Measurements from ENCODE around the gene EMP2.

Gene EMP2

DNA sequence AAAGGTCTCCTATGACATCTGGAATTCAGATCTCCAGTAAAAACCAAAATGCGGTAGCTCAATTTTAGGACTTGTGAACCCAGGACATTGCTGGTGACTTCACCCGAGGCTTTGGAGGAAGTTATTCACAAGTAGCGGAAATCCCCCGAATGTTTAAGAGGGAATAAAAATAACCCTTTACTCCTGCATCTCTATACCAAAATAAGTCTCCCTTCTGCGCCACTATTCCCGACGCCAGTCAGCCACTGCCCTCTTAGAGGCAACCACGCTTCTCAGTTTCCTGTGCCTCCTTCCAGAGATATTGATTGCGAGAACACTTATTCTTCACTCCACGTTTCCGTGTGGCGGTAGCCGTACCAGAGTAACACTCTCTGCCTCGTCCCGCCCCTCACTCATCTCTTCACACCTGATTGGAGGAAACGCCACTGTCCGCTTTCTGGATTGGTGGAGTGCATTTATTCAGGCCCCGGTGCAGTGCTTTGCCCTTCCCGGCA, 27.4 kb downstream of the EMP2 start:
- H3K36me3 ChIP-seq (ENCODE audit: control insufficient read depth in 2 of 2, insufficient read depth in 1 of 2, low read length in 2 of 2) = peaks cover 0 to 4% of the 10 kb centered on the region in 2 experiments; a peak in 1 of 3 replicates
- TF ChIP-seq, protein P1, sequence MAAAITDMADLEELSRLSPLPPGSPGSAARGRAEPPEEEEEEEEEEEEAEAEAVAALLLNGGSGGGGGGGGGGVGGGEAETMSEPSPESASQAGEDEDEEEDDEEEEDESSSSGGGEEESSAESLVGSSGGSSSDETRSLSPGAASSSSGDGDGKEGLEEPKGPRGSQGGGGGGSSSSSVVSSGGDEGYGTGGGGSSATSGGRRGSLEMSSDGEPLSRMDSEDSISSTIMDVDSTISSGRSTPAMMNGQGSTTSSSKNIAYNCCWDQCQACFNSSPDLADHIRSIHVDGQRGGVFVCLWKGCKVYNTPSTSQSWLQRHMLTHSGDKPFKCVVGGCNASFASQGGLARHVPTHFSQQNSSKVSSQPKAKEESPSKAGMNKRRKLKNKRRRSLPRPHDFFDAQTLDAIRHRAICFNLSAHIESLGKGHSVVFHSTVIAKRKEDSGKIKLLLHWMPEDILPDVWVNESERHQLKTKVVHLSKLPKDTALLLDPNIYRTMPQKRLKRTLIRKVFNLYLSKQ (tag by site-specific recombination; IDR thresholded peaks at IDR 0.05; ENCODE audit: borderline replicate concordance) = no peak
- TF ChIP-seq ZSCAN30 (tag by site-specific recombination; IDR thresholded peaks at IDR 0.05) = no peak
- no peak for TF ChIP-seq ZNF701 (tag by site-specific recombination; IDR thresholded peaks at IDR 0.05)
- no peak for TF ChIP-seq ZNF768 (tag by site-specific recombination; IDR thresholded peaks at IDR 0.05)
- no peak for TF ChIP-seq ZNF394 (tag by site-specific recombination; IDR thresholded peaks at IDR 0.05; ENCODE audit: borderline replicate concordance)
- TF ChIP-seq ZNF776 (tag by site-specific recombination; IDR thresholded peaks at IDR 0.05; ENCODE audit: borderline replicate concordance) = no peak
- no peak for TF ChIP-seq ZNF366 (tag by site-specific recombination; conservative IDR thresholded peaks at IDR 0.05)
- no peak for TF ChIP-seq ZNF658 (tag by site-specific recombination; IDR thresholded peaks at IDR 0.05)
- TF ChIP-seq ZNF514 (tag by site-specific recombination; IDR thresholded peaks at IDR 0.05) = no peak
- TF ChIP-seq, protein P2, sequence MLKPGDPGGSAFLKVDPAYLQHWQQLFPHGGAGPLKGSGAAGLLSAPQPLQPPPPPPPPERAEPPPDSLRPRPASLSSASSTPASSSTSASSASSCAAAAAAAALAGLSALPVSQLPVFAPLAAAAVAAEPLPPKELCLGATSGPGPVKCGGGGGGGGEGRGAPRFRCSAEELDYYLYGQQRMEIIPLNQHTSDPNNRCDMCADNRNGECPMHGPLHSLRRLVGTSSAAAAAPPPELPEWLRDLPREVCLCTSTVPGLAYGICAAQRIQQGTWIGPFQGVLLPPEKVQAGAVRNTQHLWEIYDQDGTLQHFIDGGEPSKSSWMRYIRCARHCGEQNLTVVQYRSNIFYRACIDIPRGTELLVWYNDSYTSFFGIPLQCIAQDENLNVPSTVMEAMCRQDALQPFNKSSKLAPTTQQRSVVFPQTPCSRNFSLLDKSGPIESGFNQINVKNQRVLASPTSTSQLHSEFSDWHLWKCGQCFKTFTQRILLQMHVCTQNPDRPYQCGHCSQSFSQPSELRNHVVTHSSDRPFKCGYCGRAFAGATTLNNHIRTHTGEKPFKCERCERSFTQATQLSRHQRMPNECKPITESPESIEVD (tag by site-specific recombination; IDR thresholded peaks at IDR 0.05) = no peak
- TF ChIP-seq ZNF221 (tag by site-specific recombination; IDR thresholded peaks at IDR 0.05; ENCODE audit: borderline replicate concordance) = no peak
- TF ChIP-seq, protein P3, sequence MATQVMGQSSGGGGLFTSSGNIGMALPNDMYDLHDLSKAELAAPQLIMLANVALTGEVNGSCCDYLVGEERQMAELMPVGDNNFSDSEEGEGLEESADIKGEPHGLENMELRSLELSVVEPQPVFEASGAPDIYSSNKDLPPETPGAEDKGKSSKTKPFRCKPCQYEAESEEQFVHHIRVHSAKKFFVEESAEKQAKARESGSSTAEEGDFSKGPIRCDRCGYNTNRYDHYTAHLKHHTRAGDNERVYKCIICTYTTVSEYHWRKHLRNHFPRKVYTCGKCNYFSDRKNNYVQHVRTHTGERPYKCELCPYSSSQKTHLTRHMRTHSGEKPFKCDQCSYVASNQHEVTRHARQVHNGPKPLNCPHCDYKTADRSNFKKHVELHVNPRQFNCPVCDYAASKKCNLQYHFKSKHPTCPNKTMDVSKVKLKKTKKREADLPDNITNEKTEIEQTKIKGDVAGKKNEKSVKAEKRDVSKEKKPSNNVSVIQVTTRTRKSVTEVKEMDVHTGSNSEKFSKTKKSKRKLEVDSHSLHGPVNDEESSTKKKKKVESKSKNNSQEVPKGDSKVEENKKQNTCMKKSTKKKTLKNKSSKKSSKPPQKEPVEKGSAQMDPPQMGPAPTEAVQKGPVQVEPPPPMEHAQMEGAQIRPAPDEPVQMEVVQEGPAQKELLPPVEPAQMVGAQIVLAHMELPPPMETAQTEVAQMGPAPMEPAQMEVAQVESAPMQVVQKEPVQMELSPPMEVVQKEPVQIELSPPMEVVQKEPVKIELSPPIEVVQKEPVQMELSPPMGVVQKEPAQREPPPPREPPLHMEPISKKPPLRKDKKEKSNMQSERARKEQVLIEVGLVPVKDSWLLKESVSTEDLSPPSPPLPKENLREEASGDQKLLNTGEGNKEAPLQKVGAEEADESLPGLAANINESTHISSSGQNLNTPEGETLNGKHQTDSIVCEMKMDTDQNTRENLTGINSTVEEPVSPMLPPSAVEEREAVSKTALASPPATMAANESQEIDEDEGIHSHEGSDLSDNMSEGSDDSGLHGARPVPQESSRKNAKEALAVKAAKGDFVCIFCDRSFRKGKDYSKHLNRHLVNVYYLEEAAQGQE (tag by site-specific recombination; IDR thresholded peaks at IDR 0.05) = no peak
- TF ChIP-seq YY1 (tag by site-specific recombination; IDR thresholded peaks at IDR 0.05) = no peak
- TF ChIP-seq ZNF624 (tag by site-specific recombination; IDR thresholded peaks at IDR 0.05) = no peak
- no peak for TF ChIP-seq ZNF274 (IDR thresholded peaks at IDR 0.05; ENCODE audit: low read length)
- TF ChIP-seq ZNF274 (tag by site-specific recombination; IDR thresholded peaks at IDR 0.05; ENCODE audit: borderline replicate concordance) = no peak
- no peak for TF ChIP-seq BCL11A (tag by site-specific recombination; IDR thresholded peaks at IDR 0.05; ENCODE audit: low read depth)
- POLR2A ChIA-PET = no interaction called here
- no peaks in the 10 kb centered on the region for H3K4me1 ChIP-seq (ENCODE audit: control insufficient read depth, insufficient read depth, low read length)
- CTCF ChIA-PET = interaction anchor here (0.6 to 1.6 kb wide), 2 partner anchors 10 to 225 kb away, joined by 3 to 4 read pairs; no protein-coding TSS in a partner anchor
- no peak overlapping the region for H3K27ac ChIP-seq (ENCODE audit: extremely low read depth, low read depth, low read length)
- H3K9me3 ChIP-seq (ENCODE audit: control insufficient read depth, insufficient read depth, low read depth, low read length) = no peaks in the 10 kb centered on the region
- no peak overlapping the region for H3K4me3 ChIP-seq (ENCODE audit: low read depth, low read length)

DNA sequence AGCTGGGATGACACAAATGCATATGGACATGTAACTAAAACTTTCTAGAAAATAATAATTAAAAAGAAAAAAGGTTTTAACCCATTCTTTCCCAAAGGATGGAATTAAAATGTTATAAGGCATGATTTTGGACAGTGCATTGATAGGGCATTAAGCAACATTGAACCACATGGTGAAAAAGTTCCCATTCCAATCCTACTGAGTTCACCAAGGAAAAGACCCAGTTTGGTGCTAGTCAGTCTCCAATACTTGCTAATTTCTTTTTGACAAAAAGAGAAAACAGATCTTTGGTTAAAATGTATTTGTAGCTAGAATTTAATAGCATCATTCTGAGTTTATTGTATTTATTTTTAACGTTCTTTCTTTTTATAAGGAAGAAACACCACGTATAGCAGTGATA, 28.1 kb downstream of the EMP2 start:
- POLR2A ChIA-PET = no interaction called here
- H3K36me3 ChIP-seq (ENCODE audit: control insufficient read depth in 2 of 2, insufficient read depth in 1 of 2, low read length in 2 of 2) = peaks cover 0 to 11% of the 10 kb centered on the region in 2 experiments; a peak in 1 of 3 replicates
- TF ChIP-seq RBAK (tag by site-specific recombination; IDR thresholded peaks at IDR 0.05) = no peak
- TF ChIP-seq ZNF501 (tag by site-specific recombination; IDR thresholded peaks at IDR 0.05) = no peak
- TF ChIP-seq, protein P4, sequence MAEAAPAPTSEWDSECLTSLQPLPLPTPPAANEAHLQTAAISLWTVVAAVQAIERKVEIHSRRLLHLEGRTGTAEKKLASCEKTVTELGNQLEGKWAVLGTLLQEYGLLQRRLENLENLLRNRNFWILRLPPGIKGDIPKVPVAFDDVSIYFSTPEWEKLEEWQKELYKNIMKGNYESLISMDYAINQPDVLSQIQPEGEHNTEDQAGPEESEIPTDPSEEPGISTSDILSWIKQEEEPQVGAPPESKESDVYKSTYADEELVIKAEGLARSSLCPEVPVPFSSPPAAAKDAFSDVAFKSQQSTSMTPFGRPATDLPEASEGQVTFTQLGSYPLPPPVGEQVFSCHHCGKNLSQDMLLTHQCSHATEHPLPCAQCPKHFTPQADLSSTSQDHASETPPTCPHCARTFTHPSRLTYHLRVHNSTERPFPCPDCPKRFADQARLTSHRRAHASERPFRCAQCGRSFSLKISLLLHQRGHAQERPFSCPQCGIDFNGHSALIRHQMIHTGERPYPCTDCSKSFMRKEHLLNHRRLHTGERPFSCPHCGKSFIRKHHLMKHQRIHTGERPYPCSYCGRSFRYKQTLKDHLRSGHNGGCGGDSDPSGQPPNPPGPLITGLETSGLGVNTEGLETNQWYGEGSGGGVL (tag by site-specific recombination; IDR thresholded peaks at IDR 0.05) = no peak
- TF ChIP-seq KLF1 (tag by site-specific recombination; IDR thresholded peaks at IDR 0.05) = no peak
- TF ChIP-seq, protein P5, sequence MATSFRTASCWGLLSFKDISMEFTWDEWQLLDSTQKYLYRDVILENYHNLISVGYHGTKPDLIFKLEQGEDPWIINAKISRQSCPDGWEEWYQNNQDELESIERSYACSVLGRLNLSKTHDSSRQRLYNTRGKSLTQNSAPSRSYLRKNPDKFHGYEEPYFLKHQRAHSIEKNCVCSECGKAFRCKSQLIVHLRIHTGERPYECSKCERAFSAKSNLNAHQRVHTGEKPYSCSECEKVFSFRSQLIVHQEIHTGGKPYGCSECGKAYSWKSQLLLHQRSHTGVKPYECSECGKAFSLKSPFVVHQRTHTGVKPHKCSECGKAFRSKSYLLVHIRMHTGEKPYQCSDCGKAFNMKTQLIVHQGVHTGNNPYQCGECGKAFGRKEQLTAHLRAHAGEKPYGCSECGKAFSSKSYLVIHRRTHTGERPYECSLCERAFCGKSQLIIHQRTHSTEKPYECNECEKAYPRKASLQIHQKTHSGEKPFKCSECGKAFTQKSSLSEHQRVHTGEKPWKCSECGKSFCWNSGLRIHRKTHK (tag by site-specific recombination; IDR thresholded peaks at IDR 0.05) = no peak
- TF ChIP-seq MZF1 (tag by site-specific recombination; IDR thresholded peaks at IDR 0.05; ENCODE audit: borderline replicate concordance) = no peak
- TF ChIP-seq ZNF404 (tag by site-specific recombination; IDR thresholded peaks at IDR 0.05) = no peak
- no peak overlapping the region for H3K4me3 ChIP-seq (ENCODE audit: low read depth, low read length)
- H3K9me3 ChIP-seq (ENCODE audit: control insufficient read depth, insufficient read depth, low read depth, low read length) = no peaks in the 10 kb centered on the region
- no peak overlapping the region for H3K27ac ChIP-seq (ENCODE audit: extremely low read depth, low read depth, low read length)
- H3K4me1 ChIP-seq (ENCODE audit: control insufficient read depth, insufficient read depth, low read length) = no peaks in the 10 kb centered on the region
- CTCF ChIA-PET = interaction anchor here (0.5 to 1.6 kb wide), 4 partner anchors 9 to 296 kb away, joined by 3 to 7 read pairs (median 4); no protein-coding TSS in a partner anchor
